Measurements from ENCODE around the gene JAK1. TPM values are rescaled to one million over a fixed set of nuclear protein-coding genes. Genes with fewer than 3 reads are reported as not detected.

Gene JAK1
- polyA plus RNA-seq, 1 donor from 2014 or later: 26.8 TPM

DNA sequence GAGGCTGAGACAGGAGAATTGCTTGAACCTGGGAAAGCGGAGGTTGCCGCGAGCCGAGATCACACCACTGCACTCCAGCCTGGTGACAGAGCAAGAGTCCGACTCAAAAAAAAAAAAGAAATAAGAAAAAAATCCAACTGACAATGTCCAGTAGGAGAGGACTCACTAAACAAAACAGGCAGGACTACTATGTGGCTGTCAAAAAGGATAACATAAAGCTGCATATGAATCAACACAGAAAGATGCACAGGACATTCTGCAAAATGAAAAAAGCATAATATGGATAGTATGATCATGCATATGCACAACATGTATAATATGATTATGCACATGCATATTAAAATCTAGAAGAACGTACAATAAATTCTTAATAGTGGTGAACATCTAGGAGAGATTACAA is 80.7 kb downstream of the JAK1 start:
- Histone ChIP-seq H3K9ac (ENCODE audit: low read length) (no peak overlapping the region), H3K27ac (ENCODE audit: low read length) (no peak overlapping the region), H3K9me2 (ENCODE audit: insufficient read depth, low read length) (no peaks in the 10 kb centered on the region), H3F3A (ENCODE audit: insufficient read depth, low read length, poor library complexity, severe bottlenecking) (no peaks in the 10 kb centered on the region), H3K79me2 (replicated peaks; ENCODE audit: insufficient read depth, low read length) (no peaks in the 10 kb centered on the region), H3K36me3 (ENCODE audit: insufficient read depth, low read length) (no peaks in the 10 kb centered on the region), H4K20me1 (ENCODE audit: insufficient read depth) (no peaks in the 10 kb centered on the region), H3K27me3 (ENCODE audit: insufficient read depth, low read depth, low read length) (no peaks in the 10 kb centered on the region), H3K9me3 (ENCODE audit: low read length) (no peaks in the 10 kb centered on the region), H3K4me2 (ENCODE audit: low read length) (no peak overlapping the region), H3K4me3 (ENCODE audit: low read length) (no peak overlapping the region), H2AFZ (ENCODE audit: low read depth, low read length) (no peak overlapping the region)
- no peak for TF ChIP-seq SMC3 (conservative IDR thresholded peaks at IDR 0.05; ENCODE audit: poor library complexity)
- no peak for TF ChIP-seq RAD21 (conservative IDR thresholded peaks at IDR 0.05)
- TF ChIP-seq EP300 (conservative IDR thresholded peaks at IDR 0.05; ENCODE audit: poor library complexity, severe bottlenecking): no peak
- no peak for TF ChIP-seq MXI1 (conservative IDR thresholded peaks at IDR 0.05; ENCODE audit: poor library complexity, severe bottlenecking)
- TF ChIP-seq, protein P1, sequence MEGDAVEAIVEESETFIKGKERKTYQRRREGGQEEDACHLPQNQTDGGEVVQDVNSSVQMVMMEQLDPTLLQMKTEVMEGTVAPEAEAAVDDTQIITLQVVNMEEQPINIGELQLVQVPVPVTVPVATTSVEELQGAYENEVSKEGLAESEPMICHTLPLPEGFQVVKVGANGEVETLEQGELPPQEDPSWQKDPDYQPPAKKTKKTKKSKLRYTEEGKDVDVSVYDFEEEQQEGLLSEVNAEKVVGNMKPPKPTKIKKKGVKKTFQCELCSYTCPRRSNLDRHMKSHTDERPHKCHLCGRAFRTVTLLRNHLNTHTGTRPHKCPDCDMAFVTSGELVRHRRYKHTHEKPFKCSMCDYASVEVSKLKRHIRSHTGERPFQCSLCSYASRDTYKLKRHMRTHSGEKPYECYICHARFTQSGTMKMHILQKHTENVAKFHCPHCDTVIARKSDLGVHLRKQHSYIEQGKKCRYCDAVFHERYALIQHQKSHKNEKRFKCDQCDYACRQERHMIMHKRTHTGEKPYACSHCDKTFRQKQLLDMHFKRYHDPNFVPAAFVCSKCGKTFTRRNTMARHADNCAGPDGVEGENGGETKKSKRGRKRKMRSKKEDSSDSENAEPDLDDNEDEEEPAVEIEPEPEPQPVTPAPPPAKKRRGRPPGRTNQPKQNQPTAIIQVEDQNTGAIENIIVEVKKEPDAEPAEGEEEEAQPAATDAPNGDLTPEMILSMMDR (IDR thresholded peaks at IDR 0.05; ENCODE audit: poor library complexity, severe bottlenecking): no peak
- TF ChIP-seq, protein P2, sequence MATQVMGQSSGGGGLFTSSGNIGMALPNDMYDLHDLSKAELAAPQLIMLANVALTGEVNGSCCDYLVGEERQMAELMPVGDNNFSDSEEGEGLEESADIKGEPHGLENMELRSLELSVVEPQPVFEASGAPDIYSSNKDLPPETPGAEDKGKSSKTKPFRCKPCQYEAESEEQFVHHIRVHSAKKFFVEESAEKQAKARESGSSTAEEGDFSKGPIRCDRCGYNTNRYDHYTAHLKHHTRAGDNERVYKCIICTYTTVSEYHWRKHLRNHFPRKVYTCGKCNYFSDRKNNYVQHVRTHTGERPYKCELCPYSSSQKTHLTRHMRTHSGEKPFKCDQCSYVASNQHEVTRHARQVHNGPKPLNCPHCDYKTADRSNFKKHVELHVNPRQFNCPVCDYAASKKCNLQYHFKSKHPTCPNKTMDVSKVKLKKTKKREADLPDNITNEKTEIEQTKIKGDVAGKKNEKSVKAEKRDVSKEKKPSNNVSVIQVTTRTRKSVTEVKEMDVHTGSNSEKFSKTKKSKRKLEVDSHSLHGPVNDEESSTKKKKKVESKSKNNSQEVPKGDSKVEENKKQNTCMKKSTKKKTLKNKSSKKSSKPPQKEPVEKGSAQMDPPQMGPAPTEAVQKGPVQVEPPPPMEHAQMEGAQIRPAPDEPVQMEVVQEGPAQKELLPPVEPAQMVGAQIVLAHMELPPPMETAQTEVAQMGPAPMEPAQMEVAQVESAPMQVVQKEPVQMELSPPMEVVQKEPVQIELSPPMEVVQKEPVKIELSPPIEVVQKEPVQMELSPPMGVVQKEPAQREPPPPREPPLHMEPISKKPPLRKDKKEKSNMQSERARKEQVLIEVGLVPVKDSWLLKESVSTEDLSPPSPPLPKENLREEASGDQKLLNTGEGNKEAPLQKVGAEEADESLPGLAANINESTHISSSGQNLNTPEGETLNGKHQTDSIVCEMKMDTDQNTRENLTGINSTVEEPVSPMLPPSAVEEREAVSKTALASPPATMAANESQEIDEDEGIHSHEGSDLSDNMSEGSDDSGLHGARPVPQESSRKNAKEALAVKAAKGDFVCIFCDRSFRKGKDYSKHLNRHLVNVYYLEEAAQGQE (IDR thresholded peaks at IDR 0.05; ENCODE audit: borderline replicate concordance): no peak
- no peak for TF ChIP-seq EZH2 (IDR thresholded peaks at IDR 0.05; ENCODE audit: borderline replicate concordance, insufficient read depth, low read length, poor library complexity, severe bottlenecking)
- TF ChIP-seq TAF1 (IDR thresholded peaks at IDR 0.05; ENCODE audit: low read depth): no peak
- TF ChIP-seq POLR2AphosphoS5 (IDR thresholded peaks at IDR 0.05): no peak

DNA sequence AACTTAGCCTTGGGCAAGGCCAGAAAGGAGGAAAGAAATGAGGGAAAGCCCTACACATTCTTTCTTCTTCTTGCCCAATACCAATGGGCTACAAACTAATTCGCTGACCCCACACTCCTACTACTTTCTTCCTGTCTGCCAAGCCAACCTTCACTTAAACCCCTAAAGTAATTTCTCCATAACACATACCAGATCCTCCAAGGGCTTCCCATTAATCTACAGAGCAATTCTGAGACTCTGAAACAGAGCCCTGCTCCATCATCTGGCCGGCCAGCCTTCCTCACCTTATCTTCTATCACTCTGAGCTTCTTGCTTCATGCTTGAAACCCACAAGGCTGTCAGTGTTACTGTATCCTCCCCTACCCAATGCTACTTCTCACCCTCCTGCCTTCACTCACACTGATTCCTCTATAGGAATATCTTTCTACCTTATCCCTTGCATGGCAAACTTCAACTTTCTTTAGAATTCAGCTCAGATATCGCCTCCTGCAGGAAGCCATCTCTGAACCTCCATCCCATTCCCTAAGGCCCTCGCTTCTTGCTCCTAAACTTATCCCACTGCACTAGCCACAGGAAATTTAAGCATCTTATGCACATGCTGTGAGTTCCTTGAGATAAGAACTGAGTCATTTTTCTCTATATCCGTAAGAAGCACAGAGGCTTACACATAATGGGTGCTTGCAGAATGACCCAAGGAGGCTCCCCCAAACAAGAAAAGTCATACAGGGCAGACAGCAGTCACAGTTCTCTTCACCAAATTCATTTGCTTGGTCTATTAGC is 81.9 kb downstream of the JAK1 start:
- Histone ChIP-seq H3K9me2 (ENCODE audit: insufficient read depth, low read length) (no peaks in the 10 kb centered on the region), H2AFZ (ENCODE audit: low read depth, low read length) (no peak overlapping the region), H3K27me3 (ENCODE audit: insufficient read depth, low read depth, low read length) (no peaks in the 10 kb centered on the region), H3K27ac (ENCODE audit: low read length) (no peak overlapping the region), H4K20me1 (ENCODE audit: insufficient read depth) (no peaks in the 10 kb centered on the region), H3F3A (ENCODE audit: insufficient read depth, low read length, poor library complexity, severe bottlenecking) (no peaks in the 10 kb centered on the region), H3K9ac (ENCODE audit: low read length) (no peak overlapping the region), H3K36me3 (ENCODE audit: insufficient read depth, low read length) (no peaks in the 10 kb centered on the region), H3K79me2 (replicated peaks; ENCODE audit: insufficient read depth, low read length) (no peaks in the 10 kb centered on the region), H3K9me3 (ENCODE audit: low read length) (no peaks in the 10 kb centered on the region), H3K4me2 (ENCODE audit: low read length) (no peak overlapping the region), H3K4me3 (ENCODE audit: low read length) (no peak overlapping the region)
- TF ChIP-seq, protein P2 (IDR thresholded peaks at IDR 0.05; ENCODE audit: borderline replicate concordance): no peak
- TF ChIP-seq RAD21 (conservative IDR thresholded peaks at IDR 0.05) (no peak), EP300 (conservative IDR thresholded peaks at IDR 0.05; ENCODE audit: poor library complexity, severe bottlenecking) (no peak), TAF1 (IDR thresholded peaks at IDR 0.05; ENCODE audit: low read depth) (no peak), EZH2 (IDR thresholded peaks at IDR 0.05; ENCODE audit: borderline replicate concordance, insufficient read depth, low read length, poor library complexity, severe bottlenecking) (no peak), MXI1 (conservative IDR thresholded peaks at IDR 0.05; ENCODE audit: poor library complexity, severe bottlenecking) (no peak), SMC3 (conservative IDR thresholded peaks at IDR 0.05; ENCODE audit: poor library complexity) (no peak), POLR2AphosphoS5 (IDR thresholded peaks at IDR 0.05) (no peak)
- TF ChIP-seq, protein P1 (IDR thresholded peaks at IDR 0.05; ENCODE audit: poor library complexity, severe bottlenecking): no peak
